H1 (cell line): Measurements from ENCODE around the gene ARHGAP24. TPM values are rescaled to one million over a fixed set of nuclear protein-coding genes. Genes with fewer than 3 reads are reported as not detected.

Experiments
- CTCF ChIA-PET: fragments of 300-600 bp; sonication (Branson Sonifier 250); formaldehyde crosslinking; loops from one replicate; lab custom pipeline; 2021; ENCODE audit not compliant: partially characterized antibody; lab: Charles Lee
- POLR2A ChIA-PET: fragments of 300-600 bp; sonication (Branson Sonifier 250); formaldehyde crosslinking; loops from one replicate; lab custom pipeline; 2021; ENCODE audit warnings: inconsistent platforms; ENCODE audit not compliant: partially characterized antibody; lab: Charles Lee
- DNase-seq, 2 experiments: peaks; one replicate each; pipeline versions ENCODE4 v3.0.0 to v3.0.0-alpha.2; 2010 to 2022; ENCODE audit warnings: low spot score in 2 of 2, low read depth in 1 of 2, mixed read lengths in 1 of 2
- FAIRE-seq: peaks from 2 replicates; lab custom pipeline; 2011; peaks lifted over from hg19 to GRCh38; lab: Jason Lieb, UNC
- H2AFZ ChIP-seq: 2 replicates; pipeline ENCODE4 v1.8.1; 2012; ENCODE audit warnings: low read length, inconsistent platforms
- H2AK5ac ChIP-seq: 2 replicates; pipeline ENCODE4 v1.6.1; 2013; ENCODE audit warnings: low read depth, low read length
- H2BK120ac ChIP-seq: replicated peaks from 2 replicates; pipeline ENCODE3; 2013; ENCODE audit warnings: low read depth, low read length, inconsistent platforms
- H2BK12ac ChIP-seq: 2 replicates; pipeline ENCODE4 v1.6.1; 2013; ENCODE audit warnings: low read depth, low read length
- H2BK15ac ChIP-seq: 2 replicates; pipeline ENCODE4 v1.6.1; 2013; ENCODE audit warnings: low read length
- H2BK20ac ChIP-seq: 2 replicates; pipeline ENCODE4 v1.6.1; 2013; ENCODE audit warnings: low read length
- H2BK5ac ChIP-seq: 2 replicates; pipeline ENCODE4 v1.6.1; 2013; ENCODE audit warnings: low read depth, low read length
- H3K14ac ChIP-seq: 2 replicates; pipeline ENCODE4 v1.6.1; 2013; ENCODE audit warnings: inconsistent platforms; ENCODE audit not compliant: insufficient read length
- H3K18ac ChIP-seq: 2 replicates; pipeline ENCODE4 v1.6.1; 2013; ENCODE audit warnings: low read length; ENCODE audit errors: extremely low read depth
- H3K23ac ChIP-seq: 2 replicates; pipeline ENCODE4 v1.6.1; 2013; ENCODE audit warnings: inconsistent platforms; ENCODE audit not compliant: insufficient read length
- H3K23me2 ChIP-seq: 2 replicates; pipeline ENCODE4 v1.6.1; 2013; ENCODE audit warnings: low read depth, low read length
- H3K27ac ChIP-seq: 2 replicates; pipeline ENCODE4 v1.6.1; 2011; ENCODE audit warnings: low read depth, low read length, inconsistent platforms
- H3K27me3 ChIP-seq, 4 experiments: replicated peaks in 1 of 4; 1 replicate in 1 of 4; 2 replicates in 3 of 4; pipeline versions ENCODE4 v1.6.1 to v1.8.1; 2011 to 2013; ENCODE audit warnings: low read length in 3 of 4, mild to moderate bottlenecking in 3 of 4, inconsistent platforms in 2 of 4, mixed read lengths in 2 of 4, moderate library complexity in 1 of 4; ENCODE audit not compliant: control insufficient read depth in 3 of 4, insufficient read depth in 3 of 4; ENCODE audit errors: extremely low read depth in 1 of 4
- H3K36me3 ChIP-seq, 4 experiments: 2 replicates each; pipeline versions ENCODE4 v1.6.1 to v1.8.1; 2011 to 2013; ENCODE audit warnings: mild to moderate bottlenecking in 4 of 4, low read length in 3 of 4, moderate library complexity in 2 of 4, control low read depth in 1 of 4, inconsistent platforms in 1 of 4; ENCODE audit not compliant: insufficient read depth in 4 of 4, control insufficient read depth in 2 of 4
- H3K4ac ChIP-seq: replicated peaks from 2 replicates; pipeline ENCODE3; 2013; ENCODE audit warnings: low read length, low read depth, mixed read lengths, inconsistent platforms; ENCODE audit not compliant: insufficient read length
- H3K4me1 ChIP-seq, 4 experiments: replicated peaks in 1 of 4; 1 replicate in 1 of 4; 2 replicates in 3 of 4; pipeline versions ENCODE4 v1.6.1 to v1.8.1; 2011 to 2013; ENCODE audit warnings: low read length in 3 of 4, inconsistent platforms in 2 of 4, mixed read lengths in 1 of 4; ENCODE audit not compliant: insufficient read depth in 4 of 4, control insufficient read depth in 3 of 4
- H3K4me2 ChIP-seq, 2 experiments: 2 replicates each; pipeline versions ENCODE4 v1.6.1 to v1.8.1; 2011 to 2013; ENCODE audit warnings: low read depth in 2 of 2, low read length in 2 of 2, control low read depth in 1 of 2, inconsistent platforms in 1 of 2, mild to moderate bottlenecking in 1 of 2; ENCODE audit not compliant: insufficient read depth in 1 of 2
- H3K4me3 ChIP-seq, 4 experiments: fragments of 200-600, 300-600 bp in 1 of 4; sonication (generic), shearing (Covaris generic), sonication (Bioruptor Twin) in 1 of 4; 2 replicates each; pipeline versions ENCODE4 v1.5.1 to v1.8.1; 2011 to 2016; ENCODE audit warnings: low read length in 4 of 4, low read depth in 3 of 4, control low read depth in 2 of 4, inconsistent platforms in 2 of 4, mild to moderate bottlenecking in 2 of 4, mixed read lengths in 1 of 4, moderate library complexity in 1 of 4; ENCODE audit not compliant: insufficient read depth in 2 of 4; ENCODE audit errors: extremely low read depth in 1 of 4
- H3K56ac ChIP-seq: replicated peaks from 2 replicates; pipeline ENCODE3; 2013; ENCODE audit warnings: low read depth, mild to moderate bottlenecking, mixed read lengths, low read length, inconsistent platforms; ENCODE audit not compliant: insufficient read length
- H3K79me1 ChIP-seq: 2 replicates; pipeline ENCODE4 v1.6.1; 2013; ENCODE audit warnings: low read depth, low read length, control low read depth
- H3K79me2 ChIP-seq, 2 experiments: 2 replicates each; pipeline versions ENCODE4 v1.6.1 to v1.8.1; 2012 to 2013; ENCODE audit warnings: low read length in 2 of 2, mild to moderate bottlenecking in 2 of 2, inconsistent platforms in 1 of 2; ENCODE audit not compliant: insufficient read depth in 2 of 2, control insufficient read depth in 1 of 2
- H3K9ac ChIP-seq, 4 experiments: replicated peaks in 1 of 4; 1 replicate in 1 of 4; 2 replicates in 3 of 4; pipeline versions ENCODE4 v1.6.1 to v1.8.1; 2011 to 2013; ENCODE audit warnings: low read depth in 3 of 4, low read length in 3 of 4, control low read depth in 2 of 4, mild to moderate bottlenecking in 2 of 4, moderate library complexity in 2 of 4, inconsistent platforms in 1 of 4; ENCODE audit errors: extremely low read depth in 1 of 4
- H3K9me3 ChIP-seq, 2 experiments: 2 replicates each; pipeline versions ENCODE4 v1.6.1 to v1.8.1; 2012 to 2013; ENCODE audit warnings: mild to moderate bottlenecking in 2 of 2, moderate library complexity in 2 of 2, control low read depth in 1 of 2, inconsistent platforms in 1 of 2, low read depth in 1 of 2, low read length in 1 of 2, mixed read lengths in 1 of 2; ENCODE audit not compliant: insufficient read depth in 2 of 2
- H4K20me1 ChIP-seq, 2 experiments: replicated peaks in 1 of 2; 2 replicates each; pipeline versions ENCODE3 to v1.8.1; 2011 to 2013; ENCODE audit warnings: inconsistent platforms in 2 of 2, low read length in 2 of 2, mild to moderate bottlenecking in 1 of 2; ENCODE audit not compliant: insufficient read depth in 2 of 2, control insufficient read depth in 1 of 2
- H4K5ac ChIP-seq: 2 replicates; pipeline ENCODE4 v1.6.1; 2013; ENCODE audit warnings: low read length, low read depth, mixed read lengths, inconsistent platforms; ENCODE audit not compliant: insufficient read length
- H4K8ac ChIP-seq: 2 replicates; pipeline ENCODE4 v1.8.0; 2013; ENCODE audit warnings: mild to moderate bottlenecking, moderate library complexity, low read length, inconsistent platforms; ENCODE audit not compliant: insufficient read depth; ENCODE audit errors: extremely low read depth
- H4K91ac ChIP-seq: replicated peaks from 2 replicates; pipeline ENCODE3; 2013; ENCODE audit warnings: low read length, mixed read lengths, inconsistent platforms; ENCODE audit not compliant: insufficient read length
- ATF2 ChIP-seq: IDR thresholded peaks from 2 replicates; pipeline ENCODE4 v1.6.1; 2012; ENCODE audit warnings: low read length, inconsistent platforms
- BRCA1 ChIP-seq: IDR thresholded peaks from 2 replicates; pipeline ENCODE4 v1.6.1; 2012; ENCODE audit warnings: low read depth, low read length, improper control_type of control experiment
- CREB1 ChIP-seq: IDR thresholded peaks from 2 replicates; pipeline ENCODE4 v1.6.1; 2012; ENCODE audit warnings: inconsistent platforms
- CTCF ChIP-seq, 3 experiments: IDR thresholded peaks; 1 replicate in 2 of 3; 2 replicates in 1 of 3; pipeline versions ENCODE4 v1.5.1 to v1.6.1; 2011; ENCODE audit warnings: low read length in 3 of 3, mild to moderate bottlenecking in 3 of 3, inconsistent platforms in 2 of 3, low read depth in 1 of 3, moderate library complexity in 1 of 3; ENCODE audit not compliant: insufficient read depth in 1 of 3; ENCODE audit errors: control extremely low read depth in 1 of 3
- FOSL1 ChIP-seq: IDR thresholded peaks from 2 replicates; pipeline ENCODE4 v1.6.1; 2011; ENCODE audit warnings: mild to moderate bottlenecking, low read depth, low read length, moderate library complexity; ENCODE audit not compliant: insufficient read depth
- POLR2A ChIP-seq, 2 experiments: IDR thresholded peaks; 1 replicate in 1 of 2; 2 replicates in 1 of 2; pipeline ENCODE4 v1.6.1; 2011; ENCODE audit warnings: low read depth in 2 of 2, low read length in 2 of 2, mild to moderate bottlenecking in 2 of 2; ENCODE audit errors: control extremely low read depth in 1 of 2
- SAP30 ChIP-seq: fragments of 300-600 bp; sonication (generic); IDR thresholded peaks from 2 replicates; pipeline ENCODE4 v1.7.1; 2012; ENCODE audit warnings: low read length, moderate library complexity, mild to moderate bottlenecking, inconsistent platforms; ENCODE audit not compliant: insufficient read depth, insufficient replicate concordance
- SUZ12 ChIP-seq: fragments of 200-600 bp; sonication (generic); IDR thresholded peaks from 2 replicates; pipeline ENCODE4 v1.6.1; 2012; ENCODE audit warnings: mild to moderate bottlenecking, inconsistent platforms, low read length, moderate library complexity, mixed read lengths
- TAF7 ChIP-seq: optimal IDR thresholded peaks from 2 replicates; pipeline ENCODE3; 2011; ENCODE audit warnings: low read depth, mild to moderate bottlenecking, inconsistent platforms, low read length, moderate library complexity, borderline replicate concordance
- TEAD4 ChIP-seq: IDR thresholded peaks from 2 replicates; pipeline ENCODE4 v1.6.1; 2012; ENCODE audit warnings: low read depth, low read length, inconsistent platforms, mixed read lengths
- ZNF274 ChIP-seq: IDR thresholded peaks from 2 replicates; pipeline ENCODE4 v1.7.0; 2012; ENCODE audit warnings: low read length, borderline replicate concordance; ENCODE audit errors: extremely low read depth
- WGBS, 2 experiments: shearing (Covaris generic) in 1 of 2; methylation state at CpG; one replicate each; pipeline versions ENCODE4 v1.1.6 to v1.1.7; 2013 to 2015; ENCODE audit warnings: low lambda C conversion rate in 2 of 2, mixed read lengths in 2 of 2, inconsistent platforms in 1 of 2, low coverage in 1 of 2, missing lambda C conversion rate in 1 of 2; ENCODE audit not compliant: insufficient replicate concordance in 2 of 2, insufficient coverage in 1 of 2, insufficient read length in 1 of 2; ENCODE audit errors: extremely low coverage in 1 of 2, missing lambda C conversion rate in 1 of 2; 5-methylcytosine and 5-hydroxymethylcytosine counted together
- polyA plus RNA-seq, 7 experiments: library from polyadenylated mRNA; depleted of rRNA in 3 of 7; stranded (reverse) in 5 of 7; unstranded in 2 of 7; fragments of >200 nt in 5 of 7; fragments of 200-250 nt in 2 of 7; gene quantifications; 1 replicate in 5 of 7; 2 replicates in 1 of 7; 4 replicates in 1 of 7; pipeline versions ENCODE4 v1.2.1 to v1.2.3, GENCODE V29; 2011 to 2013; ENCODE audit warnings: missing spikeins in 2 of 7, mixed read lengths in 2 of 7
- total RNA-seq: library from RNA; stranded (reverse); fragmentation: NEBNext Ultra II Directional; extraction: Animal tissue kit (Norgen Biotek cat#: 25700); gene quantifications from 2 replicates; pipeline ENCODE4 v1.2.1, GENCODE V29; 2021

Gene ARHGAP24
- total and polyA plus RNA-seq, 2 of the 8 experiments (the other 6 are each of a cell fraction or from before 2014, with no cell fraction given) = 0.08 to 0.50 TPM

- Histone ChIP-seq H4K91ac (no peak overlapping the region), H3K56ac (no peak overlapping the region), H4K20me1 (no peaks in the 10 kb centered on the region), H3K36me3 (no peaks in the 10 kb centered on the region), H3K9ac (no peak overlapping the region), H3K9me3 (no peaks in the 10 kb centered on the region), H3K27me3 (no peaks in the 10 kb centered on the region), H3K4ac (no peak overlapping the region), H3K27ac (no peak overlapping the region), H3K4me3 (no peak overlapping the region), H2BK5ac (no peak overlapping the region), H3K14ac (no peak overlapping the region), H2BK20ac (no peak overlapping the region), H4K5ac (no peak overlapping the region), H2AFZ (no peak overlapping the region), H2BK15ac (no peak overlapping the region), H2BK12ac (no peak overlapping the region), H3K18ac (no peak overlapping the region), H3K23ac (no peak overlapping the region), H3K23me2 (no peaks in the 10 kb centered on the region), H3K79me1 (no peaks in the 10 kb centered on the region), H3K79me2 (no peaks in the 10 kb centered on the region), H3K4me1 (no peaks in the 10 kb centered on the region), H2BK120ac (no peak overlapping the region), H2AK5ac (no peak overlapping the region), H3K4me2 (no peak overlapping the region), H4K8ac (no peak overlapping the region)
- FAIRE-seq = no peak
- WGBS, 2 experiments = 76% methylated on average over 1 of the region's 1 CpG; no CpG with 5 or more reads in 1 of the 2 experiments
- CTCF ChIA-PET = interaction anchor here (0.6 to 2.4 kb wide), 3 partner anchors 15 to 891 kb away, joined by 3 to 8 read pairs (median 4); no protein-coding TSS in a partner anchor
- POLR2A ChIA-PET = no interaction called here
- no peak for DNase-seq
- TF ChIP-seq SUZ12 (no peak), ATF2 (no peak), POLR2A (IDR thresholded peaks at IDR 0.05; ENCODE audit: control extremely low read depth in 1 of 2, low read depth in 2 of 2, low read length in 2 of 2) (no peak), BRCA1 (no peak), CREB1 (no peak), TAF7 (no peak), CTCF (IDR thresholded peaks at IDR 0.05; ENCODE audit: control extremely low read depth in 1 of 3, insufficient read depth in 1 of 3, low read depth in 1 of 3, low read length in 3 of 3) (no peak), SAP30 (no peak), TEAD4 (no peak), ZNF274 (no peak), FOSL1 (no peak)
These were observed 257.2 kb downstream of the ARHGAP24 start for GRCh38 chr4:85732124-85732523.
